ENCODE measurements around the gene SF3A1.
A peak's percentile ranks its signal among the peaks of the same experiment; 100 is the strongest.

DNA sequence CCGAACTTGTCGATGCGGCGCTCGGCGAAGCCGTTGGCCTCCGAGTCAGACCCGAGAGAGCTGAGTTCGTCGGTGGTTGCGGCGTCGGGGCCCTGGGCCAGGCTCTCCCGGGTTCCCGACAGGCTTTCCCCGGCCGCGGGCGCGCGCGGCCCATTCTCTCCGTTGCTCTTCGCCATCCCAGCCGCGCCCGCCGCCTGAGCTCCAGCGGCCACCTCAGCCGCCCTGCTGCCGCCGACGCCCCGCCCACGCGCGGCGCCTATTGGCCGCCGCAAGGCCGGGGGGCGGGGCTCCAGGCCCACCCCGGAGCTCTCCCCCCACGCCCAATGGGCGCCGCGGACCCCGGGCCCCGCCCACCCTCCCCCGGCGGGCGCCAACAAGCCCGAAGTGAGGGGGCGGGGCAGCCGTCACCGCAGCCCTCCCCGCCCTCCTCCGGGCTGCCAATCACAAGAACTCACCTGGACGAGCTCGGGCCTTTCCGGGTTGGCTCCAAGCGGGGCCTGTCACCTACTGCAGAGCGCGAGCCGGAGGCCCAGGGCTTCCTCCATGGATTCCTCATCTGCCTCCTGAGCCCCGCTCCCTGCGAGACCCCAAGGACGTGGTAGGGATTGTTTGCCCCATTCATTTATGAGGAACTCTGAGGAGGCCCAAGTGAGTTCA lies 29.9 kb downstream of the SF3A1 start, which contains the start of gene TBC1D10A:
- TF ChIP-seq, protein P1, sequence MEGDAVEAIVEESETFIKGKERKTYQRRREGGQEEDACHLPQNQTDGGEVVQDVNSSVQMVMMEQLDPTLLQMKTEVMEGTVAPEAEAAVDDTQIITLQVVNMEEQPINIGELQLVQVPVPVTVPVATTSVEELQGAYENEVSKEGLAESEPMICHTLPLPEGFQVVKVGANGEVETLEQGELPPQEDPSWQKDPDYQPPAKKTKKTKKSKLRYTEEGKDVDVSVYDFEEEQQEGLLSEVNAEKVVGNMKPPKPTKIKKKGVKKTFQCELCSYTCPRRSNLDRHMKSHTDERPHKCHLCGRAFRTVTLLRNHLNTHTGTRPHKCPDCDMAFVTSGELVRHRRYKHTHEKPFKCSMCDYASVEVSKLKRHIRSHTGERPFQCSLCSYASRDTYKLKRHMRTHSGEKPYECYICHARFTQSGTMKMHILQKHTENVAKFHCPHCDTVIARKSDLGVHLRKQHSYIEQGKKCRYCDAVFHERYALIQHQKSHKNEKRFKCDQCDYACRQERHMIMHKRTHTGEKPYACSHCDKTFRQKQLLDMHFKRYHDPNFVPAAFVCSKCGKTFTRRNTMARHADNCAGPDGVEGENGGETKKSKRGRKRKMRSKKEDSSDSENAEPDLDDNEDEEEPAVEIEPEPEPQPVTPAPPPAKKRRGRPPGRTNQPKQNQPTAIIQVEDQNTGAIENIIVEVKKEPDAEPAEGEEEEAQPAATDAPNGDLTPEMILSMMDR (IDR thresholded peaks at IDR 0.05) = peak in 1 of 6 experiments; percentile 2
- TF ChIP-seq POLR2A (IDR thresholded peaks at IDR 0.05) = peak in 3 of 4 donors; percentile 79 to 97 (median 94)

Measured in esophagus squamous epithelium (tissue), 4 donors.